SIG-M5 treated with dmso at 0.1 percent for 504 hours (cell line): ENCODE data around the gene PTPRB.
"Not testable (repeated sequence)": the region's sequence is repeated elsewhere in the genome, so short reads cannot be mapped to it uniquely, and the experiment has no call there.

Experiments
- DNase-seq: peaks from one replicate; lab custom pipeline; 2025; ENCODE audit not compliant: unreplicated experiment; lab: John Stamatoyannopoulos, UW

Gene PTPRB

DNA sequence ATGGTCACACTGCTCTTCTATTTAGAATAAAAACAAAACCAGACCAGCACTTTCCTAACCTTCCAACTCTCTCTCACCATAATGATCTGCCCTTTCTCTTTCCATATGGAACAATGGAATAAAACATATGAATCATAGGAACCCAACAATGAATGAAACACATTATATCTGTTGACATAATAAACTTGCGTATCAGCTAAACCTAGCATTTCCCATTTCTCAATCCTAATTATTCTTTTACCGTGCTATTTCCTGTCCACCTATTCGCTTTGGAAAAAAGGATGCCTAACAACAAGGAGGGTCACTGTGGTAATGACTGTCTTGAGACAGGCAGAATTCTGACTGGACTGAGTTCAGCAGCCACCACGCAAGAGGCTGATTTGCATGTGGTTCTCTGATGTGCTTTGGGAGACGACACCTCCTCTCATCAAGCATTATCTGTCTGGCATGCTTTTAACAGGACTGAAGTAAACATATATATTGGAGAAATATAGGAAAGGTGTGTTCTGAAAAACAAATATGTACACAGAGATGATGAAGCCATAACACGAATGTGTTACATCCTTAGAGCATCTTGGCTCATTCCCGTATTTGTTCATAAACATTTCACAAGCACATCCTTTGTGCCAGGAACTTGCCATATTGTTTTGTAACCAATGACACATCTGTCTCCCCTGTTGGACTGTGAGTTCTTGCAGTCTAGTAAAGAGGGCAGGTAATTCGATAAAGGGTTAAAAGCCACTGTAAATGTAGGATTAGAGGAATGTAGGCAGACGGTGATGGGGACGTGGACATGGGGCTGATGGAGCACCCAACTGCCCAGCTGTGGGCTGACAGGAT lies 87.7 kb downstream of the PTPRB start:
- no peak for DNase-seq

- no peak for DNase-seq
Observed at GRCh38 chr12:70543444-70543843, 93.8 kb downstream of the PTPRB start.

GRCh38 chr12:70540996-70541395 lies 96.2 kb downstream of the PTPRB start:
- DNase-seq: no peak

DNA sequence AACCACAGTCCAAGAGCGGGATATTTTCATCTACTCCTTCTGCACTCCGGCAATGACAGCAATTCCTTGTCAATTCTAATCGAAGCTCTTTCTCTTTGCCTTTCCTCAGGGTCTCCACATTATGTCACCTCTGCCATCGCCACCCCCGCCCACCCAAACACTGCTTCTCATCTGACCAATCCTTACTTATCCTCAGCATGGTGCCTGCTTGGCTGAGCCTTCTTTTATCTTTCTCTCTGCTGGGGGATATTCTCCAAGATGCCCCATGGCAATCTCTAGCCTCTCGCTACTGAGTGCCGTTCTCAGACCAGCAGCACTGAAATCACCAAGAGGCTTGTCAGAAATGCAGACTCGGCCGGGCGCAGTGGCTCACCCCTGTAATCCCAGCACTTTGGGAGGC lies 100.6 kb downstream of the PTPRB start:
- no peak for DNase-seq

- no peak for DNase-seq
Observed at GRCh38 chr12:70535896-70536374, 101.3 kb downstream of the PTPRB start.

- DNase-seq: peak; percentile 3
Observed at GRCh38 chr12:70534466-70534865, 102.8 kb downstream of the PTPRB start.

DNA sequence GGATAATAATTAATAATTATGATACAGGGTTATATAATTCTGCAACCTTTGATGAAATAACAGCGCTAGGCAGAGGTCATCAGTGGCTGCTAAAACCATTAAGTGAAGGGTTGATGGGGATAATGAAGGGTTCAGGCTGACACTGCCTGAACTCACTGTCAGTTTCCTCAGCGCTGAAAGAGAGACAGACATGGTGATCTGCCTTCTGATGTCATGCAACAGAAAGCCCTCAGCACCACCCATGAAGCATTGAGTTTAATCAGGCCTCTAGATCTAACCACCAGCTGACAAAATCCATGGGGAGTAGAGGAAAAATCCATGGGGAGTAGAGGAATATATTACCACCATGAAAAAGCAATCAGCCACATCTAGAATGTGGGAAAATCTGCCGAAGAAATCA lies 107.6 kb downstream of the PTPRB start:
- DNase-seq: no peak

DNA sequence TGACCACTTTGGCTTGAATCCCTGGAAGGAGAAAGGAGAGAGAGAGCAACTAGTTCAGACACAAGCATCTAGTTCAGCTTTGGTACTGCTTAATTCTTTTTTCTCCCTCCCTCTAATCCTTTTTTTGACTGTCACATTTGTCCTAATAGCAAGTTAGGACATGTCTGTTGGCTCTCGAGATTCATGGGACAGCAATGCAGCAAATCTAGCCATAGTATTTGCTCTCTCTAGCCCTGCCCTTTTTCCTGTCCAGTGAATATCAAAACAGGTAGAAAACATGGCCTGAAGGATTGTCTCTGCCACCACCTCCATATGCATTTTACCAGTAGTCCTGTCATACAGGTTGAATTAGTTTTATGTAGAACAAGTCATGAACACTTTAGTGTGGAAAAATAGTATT lies 116.4 kb downstream of the PTPRB start:
- DNase-seq: no peak

DNA sequence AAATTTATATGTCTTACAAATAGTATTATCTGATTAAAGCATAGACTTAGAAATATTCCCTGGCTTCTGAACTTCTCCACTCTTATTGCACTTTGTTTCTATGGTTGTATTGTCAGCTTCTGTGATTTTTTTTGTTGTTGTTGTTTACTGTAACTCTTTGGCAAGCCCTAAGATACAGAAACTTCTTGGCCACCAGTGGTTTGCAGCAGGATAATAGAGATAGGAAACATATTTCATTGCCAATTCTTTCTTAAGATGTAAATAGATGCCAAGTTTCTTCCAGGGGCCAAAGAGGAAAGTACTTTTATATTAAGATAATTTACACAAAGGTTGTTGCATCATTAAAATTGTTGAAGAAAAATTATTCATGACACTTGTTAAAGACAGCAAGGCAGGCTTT lies 123.8 kb downstream of the PTPRB start:
- DNase-seq: no peak

DNA sequence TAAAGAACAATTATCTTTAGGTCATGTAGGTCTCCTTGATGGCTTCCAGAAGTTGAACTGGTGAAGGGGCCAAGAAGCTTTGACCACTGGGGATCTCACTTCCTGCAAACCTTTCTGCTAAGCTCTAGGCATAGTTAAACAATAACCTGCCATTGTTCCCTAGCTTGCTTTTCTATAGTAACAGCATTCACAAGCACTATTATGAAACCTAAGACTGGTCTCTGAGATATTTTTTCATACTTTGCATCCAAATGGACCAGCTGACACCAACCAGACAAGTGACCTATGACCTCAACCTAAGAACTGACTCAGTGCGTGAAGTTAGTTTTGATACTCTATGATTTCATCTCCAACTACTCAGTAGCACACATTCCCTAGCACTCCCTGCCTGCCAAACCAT lies 129.1 kb downstream of the PTPRB start:
- no peak for DNase-seq

DNA sequence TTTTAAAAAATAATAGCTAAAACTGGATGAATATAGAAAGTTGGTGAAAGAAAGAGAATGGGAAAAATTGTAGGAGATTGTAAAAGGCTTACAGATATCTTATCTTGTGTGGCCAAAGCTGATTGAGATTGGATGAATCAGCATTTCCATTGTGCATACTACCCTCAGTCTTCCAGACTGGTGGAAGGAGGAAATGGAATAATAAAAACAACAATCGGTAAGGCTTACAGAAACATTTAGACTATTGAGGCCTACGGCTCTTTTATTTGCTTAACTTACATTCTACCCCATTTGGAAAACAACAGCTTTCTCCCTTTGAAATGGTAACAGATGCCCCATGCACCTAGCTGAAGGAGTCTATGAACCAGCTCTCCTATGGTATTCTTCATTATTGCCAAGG lies 129.8 kb downstream of the PTPRB start:
- DNase-seq: no peak

DNA sequence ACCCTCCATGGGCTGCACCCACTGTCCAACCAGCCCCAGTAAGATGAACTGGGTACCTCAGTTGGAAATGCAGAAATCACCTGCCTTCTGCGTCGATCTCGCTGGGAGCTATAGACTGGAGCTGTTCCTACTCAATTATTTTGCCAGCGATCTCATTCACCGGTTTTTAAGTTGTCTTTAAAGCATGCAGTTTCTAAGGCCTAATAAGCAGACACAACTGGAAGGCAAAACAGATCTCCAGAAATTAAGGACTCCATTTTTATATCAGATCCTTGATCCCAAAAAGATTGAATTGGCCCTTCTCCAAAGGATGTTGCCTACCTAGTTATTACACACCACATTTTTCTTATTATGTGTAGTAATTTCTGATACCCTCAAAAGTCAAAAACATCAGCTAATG lies 139.7 kb downstream of the PTPRB start:
- DNase-seq: no peak

DNA sequence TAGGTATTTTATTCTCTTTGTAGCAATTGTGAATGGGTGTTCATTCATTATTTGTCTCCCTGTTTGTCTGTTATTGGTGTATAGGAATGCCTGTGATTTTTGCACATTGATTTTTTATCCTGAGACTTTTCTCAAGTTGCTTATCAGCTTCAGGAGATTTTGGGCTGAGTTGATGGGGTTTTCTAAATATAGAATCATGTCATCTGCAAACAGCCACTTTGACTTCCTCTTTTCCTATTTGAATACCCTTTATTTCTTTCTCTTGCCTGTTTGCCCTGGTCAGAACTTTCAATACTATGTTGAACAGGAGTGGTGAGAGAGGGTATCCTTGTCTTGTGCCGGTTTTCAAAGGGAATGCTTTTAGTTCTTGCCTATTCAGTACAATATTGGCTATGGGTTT lies 144.3 kb downstream of the PTPRB start:
- not testable (repeated sequence) for DNase-seq

DNA sequence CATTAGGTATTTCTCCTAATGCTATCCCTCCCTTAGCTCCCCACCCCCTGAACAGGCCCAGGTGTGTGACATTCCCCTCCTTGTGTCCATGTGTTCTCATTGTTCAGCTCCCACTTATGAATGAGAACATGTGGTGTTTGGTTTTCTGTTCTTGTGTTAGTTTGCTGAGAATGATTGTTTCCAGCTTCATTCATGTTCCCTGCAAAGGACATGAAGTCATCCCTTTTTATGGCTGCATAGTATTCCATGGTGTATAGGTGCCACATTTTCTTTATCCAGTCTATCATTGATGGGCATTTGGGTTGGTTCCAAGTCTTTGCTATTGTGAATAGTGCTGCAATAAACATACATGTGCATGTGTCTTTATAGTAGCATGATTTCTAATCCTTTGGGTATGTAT lies 146.3 kb downstream of the PTPRB start:
- not testable (repeated sequence) for DNase-seq

- DNase-seq: no peak
Observed at GRCh38 chr12:70487440-70487839, 149.8 kb downstream of the PTPRB start.

DNA sequence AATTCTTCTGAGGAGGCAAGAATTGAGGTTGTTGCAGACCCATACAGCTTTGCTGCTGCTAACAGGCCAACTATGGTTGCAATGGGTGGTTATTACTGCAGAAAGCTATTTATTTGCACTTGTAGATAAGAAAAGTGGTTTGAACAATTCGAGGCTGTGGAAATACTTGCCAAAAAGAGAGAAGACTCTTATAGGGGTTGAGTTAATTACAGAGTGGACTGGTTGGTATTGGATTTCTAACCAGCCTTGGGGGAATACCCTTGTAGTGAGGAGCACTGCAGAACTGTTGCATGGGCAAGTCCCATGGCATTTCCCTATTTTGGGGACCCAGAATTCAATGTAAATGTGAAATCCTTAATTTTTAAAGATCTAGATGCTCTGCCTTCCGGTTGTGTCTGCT lies 150.6 kb downstream of the PTPRB start:
- no peak for DNase-seq

- no peak for DNase-seq
Observed at GRCh38 chr12:70485704-70486103, 151.5 kb downstream of the PTPRB start.

DNA sequence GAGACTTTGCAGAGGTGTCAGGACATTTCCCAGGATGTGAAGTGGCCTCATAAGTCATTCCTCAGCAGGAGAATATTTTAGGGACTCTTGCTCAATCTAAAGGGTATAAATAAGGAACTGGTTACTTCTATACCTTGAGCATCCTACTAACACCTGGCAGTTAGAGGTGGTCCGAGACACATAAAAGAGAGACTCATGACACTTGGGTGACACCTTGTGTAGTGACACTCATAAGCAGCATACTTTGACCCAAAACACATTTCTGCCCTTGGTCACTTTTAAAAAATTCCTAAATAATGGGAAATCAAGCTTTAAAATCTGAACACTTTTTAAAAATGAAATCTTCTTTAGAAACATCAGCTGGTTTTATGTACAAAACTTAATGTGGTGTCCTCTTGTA lies 152.8 kb downstream of the PTPRB start:
- no peak for DNase-seq

GRCh38 chr12:70482764-70483163 lies 154.5 kb downstream of the PTPRB start:
- no peak for DNase-seq

- DNase-seq: no peak
Observed at GRCh38 chr12:70469221-70469820, 167.9 kb downstream of the PTPRB start.

- DNase-seq: no peak
Observed at GRCh38 chr12:70468741-70469140, 168.5 kb downstream of the PTPRB start.

- DNase-seq: no peak
Observed at GRCh38 chr12:70467918-70468733, 169.1 kb downstream of the PTPRB start.
